ENCODE measurements around the gene IGF2. TPM values are rescaled to one million over a fixed set of nuclear protein-coding genes. Genes with fewer than 3 reads are reported as not detected.

The IGF2 gene
- total and polyA plus RNA-seq, 12 donors = 36.0 to 195 (median 81.6) TPM

GRCh38 chr11:2158296-2158737 is 19.1 kb upstream of the IGF2 start:
- intact Hi-C loops (cut with DNase I) = loop anchor here in 4 of 10 donors (5.0 to 10.0 kb wide), 5 partner anchors 274 to 514 kb away; no protein-coding TSS in a partner anchor
- Histone ChIP-seq H3K9me3 (no peaks in the 10 kb centered on the region), H3K36me3 (no peaks in the 10 kb centered on the region), H3K4me3 (no peak overlapping the region), H3K4me1 (peaks cover 0 to 16% (median 0%) of the 10 kb centered on the region in 9 donors), H3K27me3 (peaks cover 0 to 30% (median 10%) of the 10 kb centered on the region in 7 donors), H3K27ac (no peak overlapping the region)
- ATAC-seq (no peak), DNase-seq (no peak)
- WGBS, 2 donors = 55 to 71% methylated on average over 13 of the region's 13 CpGs
- TF ChIP-seq CTCF (IDR thresholded peaks at IDR 0.05) = no peak

GRCh38 chr11:2157294-2158040 is 18.3 kb upstream of the IGF2 start:
- Histone ChIP-seq H3K36me3 (no peaks in the 10 kb centered on the region), H3K9me3 (no peaks in the 10 kb centered on the region), H3K4me1 (peaks cover 0 to 16% (median 0%) of the 10 kb centered on the region in 9 donors), H3K27me3 (peaks cover 0 to 24% (median 6%) of the 10 kb centered on the region in 7 donors), H3K27ac (no peak overlapping the region), H3K4me3 (no peak overlapping the region)
- DNase-seq (no peak), ATAC-seq (no peak)
- intact Hi-C loops (cut with DNase I) = loop anchor here in 4 of 10 donors (5.0 to 10.0 kb wide), 5 partner anchors 273 to 513 kb away; no protein-coding TSS in a partner anchor
- TF ChIP-seq CTCF (IDR thresholded peaks at IDR 0.05) = no peak
- 79 to 86% methylated on average over 18 of the region's 18 CpGs for WGBS, 2 donors

GRCh38 chr11:2156416-2157182 is 17.4 kb upstream of the IGF2 start:
- H3K27me3 ChIP-seq = peaks cover 0 to 20% (median 0%) of the 10 kb centered on the region in 7 donors
- H3K4me1 ChIP-seq = peaks cover 2 to 20% (median 4%) of the 10 kb centered on the region in 9 donors
- ATAC-seq = peak; percentile 32 to 74 (median 54)
- no peak overlapping the region for H3K4me3 ChIP-seq
- peak; percentile 64 to 75 for DNase-seq
- no peaks in the 10 kb centered on the region for H3K9me3 ChIP-seq
- H3K27ac ChIP-seq = no peak overlapping the region
- intact Hi-C loops (cut with DNase I) = loop anchor here in 5 of 10 donors (1.0 to 10.0 kb wide), 6 partner anchors 272 to 512 kb away; no protein-coding TSS in a partner anchor
- H3K36me3 ChIP-seq = no peaks in the 10 kb centered on the region
- 35 to 37% methylated on average over 19 of the region's 19 CpGs for whole genome bisulfite sequencing, 2 donors
- peak; percentile 69 to 86 (median 82) for TF ChIP-seq CTCF (IDR thresholded peaks at IDR 0.05)

GRCh38 chr11:2155511-2155910 is 16.3 kb upstream of the IGF2 start:
- no peak for DNase-seq
- H3K4me1 ChIP-seq = peaks cover 3 to 24% (median 7%) of the 10 kb centered on the region in 9 donors
- H3K27ac ChIP-seq = no peak overlapping the region
- H3K4me3 ChIP-seq = no peak overlapping the region
- H3K36me3 ChIP-seq = no peaks in the 10 kb centered on the region
- peaks cover 0 to 24% (median 9%) of the 10 kb centered on the region in 7 donors for H3K27me3 ChIP-seq
- WGBS, 2 donors = 63 to 67% methylated on average over 28 to 29 of the region's 29 CpGs
- no peak for ATAC-seq
- no peak for TF ChIP-seq CTCF (IDR thresholded peaks at IDR 0.05)
- H3K9me3 ChIP-seq = no peaks in the 10 kb centered on the region
- intact Hi-C loops (cut with DNase I) = loop anchor here in 4 of 10 donors (2.0 to 10.0 kb wide), 6 partner anchors 271 to 511 kb away; no protein-coding TSS in a partner anchor
